Measurements from ENCODE around the gene GSTA2. TPM values are rescaled to one million over a fixed set of nuclear protein-coding genes. Genes with fewer than 3 reads are reported as not detected.

Gene GSTA2
- total and polyA plus RNA-seq, 2 of the 13 experiments (the other 11 are each of a cell fraction or from before 2014, with no cell fraction given), result 0.75 to 13.7 TPM

- no peaks in the 10 kb centered on the region for H3K36me3 ChIP-seq (replicated peaks in 1 of 2; ENCODE audit: control insufficient read depth in 1 of 2, insufficient read depth in 2 of 2, low read length in 2 of 2)
- POLR2A ChIA-PET, result interaction anchor here (1.0 to 1.1 kb wide), 2 partner anchors 13 to 77 kb away, joined by 3 to 4 read pairs; no protein-coding TSS in a partner anchor
- H3K4me1 ChIP-seq (ENCODE audit: insufficient read depth, low read length), result peaks cover 42% of the 10 kb centered on the region
- H3K4me3 ChIP-seq (replicated peaks in 1 of 3; ENCODE audit: insufficient read depth in 1 of 3, low read depth in 2 of 3, low read length in 3 of 3), result no peak overlapping the region
- peak overlapping the region; percentile 61 for H3K27ac ChIP-seq (ENCODE audit: extremely low read length, insufficient read depth, low read length)
- H3K9me3 ChIP-seq (ENCODE audit: low read length), result no peaks in the 10 kb centered on the region
- ATAC-seq (peak; percentile 89), FAIRE-seq (no peak), DNase-seq (ENCODE audit: low spot score) (peak; percentile 44)
- H2AFZ ChIP-seq (ENCODE audit: low read length), result no peak overlapping the region
- BruUV-seq (replicated peaks), result no TSS peak
- WGBS (ENCODE audit: low lambda C conversion rate), result 25% methylated on average over 2 of the region's 2 CpGs
- in situ Hi-C loops (cut with HindIII; ENCODE audit: extremely low pct_ligation_motif_present, low pct_unique_long_range_greater_than_20kb), result no loop called here
- H3K79me2 ChIP-seq (ENCODE audit: insufficient read depth, low read length), result no peaks in the 10 kb centered on the region
- H3K27me3 ChIP-seq (ENCODE audit: control insufficient read depth in 1 of 2, insufficient read depth in 2 of 2, low read length in 2 of 2), result no peaks in the 10 kb centered on the region
- CTCF ChIA-PET (ENCODE audit: low intra/inter-chr PET ratio, low total read pairs), result no interaction called here
- peak overlapping the region; percentile 9; the same call in 1 of the 2 replicates for H3K4me2 ChIP-seq (ENCODE audit: low read depth, low read length)
- no peak overlapping the region for H3K9ac ChIP-seq (ENCODE audit: insufficient read depth, low read depth, low read length)
- intact Hi-C loops (cut with micrococcal nuclease; ENCODE audit: unreplicated experiment), result no loop called here
- H4K20me1 ChIP-seq (ENCODE audit: insufficient read depth, low read length), result no peaks in the 10 kb centered on the region
- TF ChIP-seq HHEX (CRISPR knock-in tag; IDR thresholded peaks at IDR 0.05) (no peak), CHD2 (IDR thresholded peaks at IDR 0.05; ENCODE audit: low read depth, low read length) (no peak), ZNF670 (CRISPR knock-in tag; IDR thresholded peaks at IDR 0.05; ENCODE audit: borderline replicate concordance) (peak; percentile 41; the same call in 1 of the 2 replicates), ZSCAN25 (CRISPR knock-in tag; IDR thresholded peaks at IDR 0.05) (no peak), ZNF749 (CRISPR knock-in tag; IDR thresholded peaks at IDR 0.05; ENCODE audit: borderline replicate concordance) (no peak), PBX2 (CRISPR knock-in tag; IDR thresholded peaks at IDR 0.05) (no peak), THRA (CRISPR knock-in tag; IDR thresholded peaks at IDR 0.05; ENCODE audit: borderline replicate concordance) (no peak), FOXJ3 (CRISPR knock-in tag; IDR thresholded peaks at IDR 0.05; ENCODE audit: borderline replicate concordance) (peak; percentile 85; the same call in 1 of the 2 replicates), KDM5B (CRISPR knock-in tag; IDR thresholded peaks at IDR 0.05; ENCODE audit: borderline replicate concordance) (no peak), RCOR2 (CRISPR knock-in tag; IDR thresholded peaks at IDR 0.05) (peak; percentile 68), FOSL1 (CRISPR knock-in tag; IDR thresholded peaks at IDR 0.05; ENCODE audit: borderline replicate concordance) (no peak), RARA (CRISPR knock-in tag; IDR thresholded peaks at IDR 0.05) (peak; percentile 71; the same call in 1 of the 2 replicates), U2AF2 (IDR thresholded peaks at IDR 0.05; ENCODE audit: low read depth, low read length) (no peak), ZNF24 (IDR thresholded peaks at IDR 0.05) (no peak), POLR2AphosphoS2 (IDR thresholded peaks at IDR 0.05; ENCODE audit: low read depth, low read length) (no peak), ZFP36 (IDR thresholded peaks at IDR 0.05; ENCODE audit: borderline replicate concordance, low read depth, low read length, partially characterized antibody) (no peak), ZEB1 (IDR thresholded peaks at IDR 0.05; ENCODE audit: insufficient replicate concordance, low read depth) (no peak), ZNF224 (CRISPR knock-in tag; IDR thresholded peaks at IDR 0.05) (no peak), CENPX (CRISPR knock-in tag; IDR thresholded peaks at IDR 0.05) (no peak), BCL3 (CRISPR knock-in tag; IDR thresholded peaks at IDR 0.05) (no peak), ZNF703 (CRISPR knock-in tag; IDR thresholded peaks at IDR 0.05; ENCODE audit: borderline replicate concordance) (no peak), ZNF816 (CRISPR knock-in tag; IDR thresholded peaks at IDR 0.05; ENCODE audit: borderline replicate concordance) (no peak), MEIS1 (CRISPR knock-in tag; IDR thresholded peaks at IDR 0.05; ENCODE audit: borderline replicate concordance) (no peak)
These were observed 38.0 kb upstream of the GSTA2 start for GRCh38 chr6:52801188-52801841.
